Loucy (cell line): ENCODE measurements around the gene TBL1XR1.

ENCODE experiments used
- CTCF ChIP-seq: fragments of 200-600 bp; sonication (generic); conservative IDR thresholded peaks from 2 replicates; pipeline ENCODE4 v1.5.1; 2014; ENCODE audit warnings: mild to moderate bottlenecking, antibody characterized with exemption, low read length
- EZH2phosphoT487 ChIP-seq: fragments of 200-600 bp; IDR thresholded peaks from 2 replicates; pipeline ENCODE4 v1.6.1; 2018; ENCODE audit warnings: antibody characterized with exemption, mild to moderate bottlenecking, moderate library complexity, borderline replicate concordance

DNA sequence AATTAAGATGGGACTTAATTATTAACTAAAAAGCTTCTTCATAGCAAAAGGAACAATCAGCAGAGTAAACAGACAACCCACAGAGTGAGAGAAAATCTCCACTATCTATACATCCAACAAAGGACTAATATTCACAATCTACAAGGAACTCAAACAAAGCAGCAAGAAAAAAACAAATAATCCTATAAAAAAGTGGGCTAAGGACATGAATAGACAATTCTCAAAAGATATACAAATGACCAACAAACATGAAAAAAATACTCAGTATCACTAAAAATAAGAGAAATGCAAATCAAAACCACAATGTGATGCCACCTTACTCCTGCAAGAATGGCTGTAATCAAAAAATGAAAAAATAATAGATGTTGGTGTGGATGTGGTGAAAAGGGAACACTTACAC lies 103.3 kb downstream of the TBL1XR1 start:
- TF ChIP-seq CTCF (no peak), EZH2phosphoT487 (no peak)
